HG03139 (cell line): Measurements from ENCODE around the gene GRIK2.

Experiments
- ATAC-seq: cut with Tn5 transposase; IDR thresholded peaks from one replicate; pipeline ENCODE4 v1.9.1; 2021; ENCODE audit not compliant: unreplicated experiment

GRIK2 gene

DNA sequence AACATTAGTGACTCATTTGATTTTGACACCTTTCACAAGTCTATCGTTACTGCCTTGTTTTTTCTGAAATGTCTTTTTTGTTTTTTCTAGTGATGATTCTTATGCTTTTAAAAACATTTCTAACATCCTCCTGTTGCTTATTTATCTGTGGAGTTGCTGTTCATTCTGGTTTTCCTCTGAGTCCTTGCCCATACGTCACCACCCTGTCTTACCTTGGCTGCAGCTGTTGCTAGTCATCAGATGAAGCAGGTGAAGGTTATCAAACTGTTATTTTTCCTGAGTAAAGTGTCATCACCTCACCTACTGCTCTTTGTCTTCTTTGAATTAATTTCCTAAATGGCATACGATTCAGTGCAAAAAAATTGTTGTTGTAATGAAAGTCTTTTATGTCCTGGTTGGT is 376.6 kb downstream of the GRIK2 start:
- ATAC-seq = no peak

DNA sequence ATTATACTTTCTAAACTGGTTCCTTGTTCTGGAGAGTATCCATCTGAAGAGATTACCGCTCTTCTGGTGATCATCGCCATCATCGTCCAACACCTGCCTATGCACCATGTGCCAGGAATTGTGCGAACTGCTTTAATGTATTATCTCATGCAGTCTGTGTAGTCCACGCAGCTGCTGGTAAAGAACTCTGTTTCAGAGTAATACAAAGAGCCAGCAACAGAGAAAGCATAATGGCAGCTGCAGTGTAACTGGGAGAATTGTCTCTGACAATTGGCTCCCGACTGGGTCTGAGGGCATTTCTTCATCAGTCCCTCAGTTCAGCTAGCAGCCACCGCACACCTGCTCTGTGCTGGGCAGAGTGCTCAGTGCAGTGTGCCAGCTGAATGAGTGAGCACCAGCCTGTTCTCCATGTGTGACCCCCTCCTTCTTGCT is 383.4 kb downstream of the GRIK2 start:
- no peak for ATAC-seq

DNA sequence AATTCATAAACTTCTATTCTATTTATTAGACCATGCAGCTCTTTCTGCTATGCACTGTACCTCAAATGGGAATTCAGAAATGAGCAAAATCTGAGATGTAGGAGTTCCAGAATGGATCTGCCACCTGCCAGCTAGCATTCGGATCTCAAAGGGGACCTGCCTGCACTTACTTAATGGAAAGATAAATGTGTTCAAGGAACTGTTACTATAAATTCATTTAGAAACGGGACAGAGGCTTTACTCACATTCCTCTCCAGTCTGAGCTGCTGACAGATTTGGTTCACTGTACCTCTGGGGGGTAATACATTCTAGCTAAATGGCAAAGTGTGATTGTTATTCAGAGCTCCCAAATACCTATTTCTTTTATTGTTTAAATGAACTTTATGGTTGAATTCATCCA is 384.1 kb downstream of the GRIK2 start:
- ATAC-seq = no peak

DNA sequence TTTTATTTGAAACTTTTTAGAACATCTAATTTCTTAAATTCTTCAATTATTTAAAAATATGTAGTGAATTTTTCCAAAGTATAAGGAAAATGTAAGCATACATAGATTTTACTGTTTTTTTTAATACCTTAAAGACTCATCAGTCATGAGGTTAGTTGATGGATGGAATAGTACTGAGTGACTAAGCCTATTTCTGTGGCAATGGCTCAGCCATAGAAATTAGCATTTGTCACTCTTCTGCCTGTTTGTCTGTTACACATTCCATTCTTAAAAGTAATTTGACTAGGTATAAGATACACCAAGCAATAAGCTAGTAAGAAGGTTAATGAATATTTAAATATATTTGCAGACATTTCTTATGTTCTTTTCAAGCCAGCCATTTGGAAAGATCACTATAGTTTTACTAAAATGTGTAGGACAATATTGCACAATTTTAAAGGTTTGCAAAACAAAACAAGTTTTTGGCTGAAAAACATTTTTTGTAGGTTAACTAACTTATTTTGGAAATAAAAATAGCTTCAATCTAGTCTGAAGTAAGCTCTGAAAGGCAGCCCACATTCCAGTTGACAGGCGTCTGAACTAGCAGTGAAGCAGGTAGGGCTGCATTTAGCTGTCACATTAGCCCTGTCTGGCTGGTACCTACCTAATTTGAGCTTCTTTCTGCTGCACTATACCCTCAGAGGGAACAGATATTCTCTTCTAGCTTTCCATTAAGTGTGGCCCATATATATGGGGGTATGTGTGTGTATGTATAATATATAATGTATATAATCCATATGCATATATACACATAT is 385.7 kb downstream of the GRIK2 start:
- no peak for ATAC-seq

DNA sequence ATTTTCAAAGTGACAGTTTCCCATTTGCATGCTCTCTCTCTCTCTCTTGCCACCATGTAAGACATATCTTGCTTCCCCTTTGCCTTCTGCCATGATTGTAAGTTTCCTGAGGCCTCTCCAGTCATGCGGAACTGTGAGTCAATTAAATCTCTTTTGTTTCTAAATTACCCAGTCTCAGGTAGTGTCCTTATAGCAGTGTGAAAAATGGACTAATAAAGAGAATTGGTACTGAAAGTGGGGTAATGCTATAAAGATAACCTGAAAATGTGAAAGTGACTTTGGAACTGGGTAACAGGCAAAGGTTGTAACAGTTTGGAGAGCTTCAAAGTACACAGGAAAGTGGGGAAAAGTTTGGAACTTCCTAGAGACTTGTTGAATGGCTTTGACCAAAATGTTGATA is 389.8 kb downstream of the GRIK2 start:
- no peak for ATAC-seq

DNA sequence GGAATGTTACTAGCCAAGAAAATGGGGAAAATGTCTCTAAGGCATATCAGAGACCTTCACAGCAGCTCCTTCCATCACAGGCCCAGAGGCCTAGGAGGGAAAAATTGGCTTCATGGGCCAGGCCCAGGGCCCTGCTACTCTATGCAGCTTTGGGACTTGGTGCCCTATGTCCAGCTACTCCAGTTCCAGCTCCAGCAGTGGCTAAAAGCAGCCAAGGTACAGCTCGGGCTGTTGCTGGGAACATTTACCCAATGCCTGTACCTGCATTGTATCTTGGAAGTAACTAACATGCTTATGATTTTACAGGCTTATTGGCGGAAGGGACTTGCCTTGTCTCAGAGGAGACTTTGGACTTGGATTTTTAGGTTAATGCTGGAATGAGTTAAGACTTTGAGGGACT is 390.6 kb downstream of the GRIK2 start:
- ATAC-seq = no peak

DNA sequence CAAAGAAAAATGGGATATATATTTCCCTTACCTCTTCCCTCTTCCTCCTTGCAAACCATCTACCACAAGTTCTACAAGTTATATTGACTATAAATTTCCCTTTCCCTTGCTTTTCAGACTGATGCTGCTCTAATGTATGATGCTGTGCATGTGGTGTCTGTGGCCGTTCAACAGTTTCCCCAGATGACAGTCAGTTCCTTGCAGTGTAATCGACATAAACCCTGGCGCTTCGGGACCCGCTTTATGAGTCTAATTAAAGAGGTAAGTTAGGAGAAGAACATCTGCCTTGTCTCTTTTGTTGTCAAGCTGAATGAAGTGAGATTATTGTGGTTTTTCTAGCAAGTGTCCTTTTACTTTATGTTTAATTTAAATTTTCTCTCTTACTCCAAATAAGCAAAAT is 406.0 kb downstream of the GRIK2 start:
- no peak for ATAC-seq

DNA sequence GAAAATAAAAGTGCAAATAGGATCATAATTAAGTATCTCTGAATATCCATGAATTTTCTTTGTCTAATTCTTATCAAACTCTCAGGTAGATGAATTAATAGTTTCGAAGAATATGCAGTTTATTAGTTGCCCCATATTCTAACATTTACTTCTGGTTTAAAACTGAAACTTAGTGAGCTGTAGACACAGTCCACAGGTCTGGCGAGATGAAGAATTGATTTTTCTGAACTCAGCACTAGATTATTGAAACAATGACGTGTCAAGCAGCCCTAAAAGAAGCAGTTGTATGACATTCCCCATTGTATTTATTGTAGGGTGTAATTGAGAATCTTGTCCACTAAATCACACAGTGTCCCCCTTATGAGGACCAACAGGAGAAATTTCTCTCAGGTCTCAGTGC is 407.1 kb downstream of the GRIK2 start:
- no peak for ATAC-seq

DNA sequence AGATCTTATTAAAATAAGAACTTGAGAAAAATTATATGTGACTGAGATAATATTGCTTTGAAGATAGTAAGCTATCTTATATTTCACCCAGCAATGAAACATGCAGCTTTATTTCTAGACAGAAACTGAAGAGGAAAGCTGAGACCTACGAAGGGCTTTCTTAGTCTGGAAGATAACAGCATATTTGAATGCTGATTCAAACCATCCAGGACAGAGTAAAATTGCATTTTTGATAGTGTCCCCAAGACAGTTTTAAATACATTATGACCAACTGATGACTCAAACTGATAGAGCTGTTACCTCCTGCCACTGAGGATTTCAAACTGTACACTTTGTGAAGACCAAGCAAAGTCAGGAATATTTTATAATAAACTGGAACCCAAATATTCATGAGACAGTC is 409.6 kb downstream of the GRIK2 start:
- ATAC-seq = no peak

DNA sequence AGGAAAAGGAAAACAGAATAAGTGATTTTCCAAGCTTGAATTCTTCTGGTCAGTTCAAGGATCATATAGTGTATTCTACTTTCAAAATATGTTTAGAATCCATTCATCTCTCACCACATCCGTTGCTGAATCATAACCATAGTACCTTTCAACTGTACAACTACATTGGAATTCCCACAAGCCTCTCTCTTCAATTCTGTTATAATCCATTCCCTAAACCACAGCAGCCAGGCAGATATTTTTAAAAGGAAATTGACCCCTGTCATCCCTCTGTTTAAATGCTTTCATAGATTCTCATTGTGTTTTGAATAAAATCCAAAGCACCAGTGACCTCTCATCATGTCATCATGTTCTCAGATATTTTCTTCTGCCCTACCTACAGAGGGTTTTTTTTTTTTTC is 412.7 kb downstream of the GRIK2 start:
- no peak for ATAC-seq

DNA sequence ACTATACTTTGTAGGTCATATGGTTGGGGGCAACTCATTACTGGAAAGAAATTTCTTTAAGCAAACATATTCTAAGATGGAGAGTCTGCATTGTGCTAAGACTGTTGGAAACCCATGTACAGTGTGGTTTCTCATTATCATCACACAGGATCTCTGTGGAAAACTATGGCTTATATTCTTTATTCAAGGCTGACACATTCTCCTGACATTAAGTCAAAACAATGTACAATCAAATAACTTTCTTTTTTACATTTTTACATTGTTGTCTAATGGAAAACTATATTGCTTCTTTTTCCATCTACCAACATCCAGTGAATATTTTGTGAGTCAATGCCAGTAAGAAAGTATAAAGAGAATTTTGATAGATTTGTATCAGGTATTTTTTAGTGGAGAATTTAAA is 417.6 kb downstream of the GRIK2 start:
- no peak for ATAC-seq

DNA sequence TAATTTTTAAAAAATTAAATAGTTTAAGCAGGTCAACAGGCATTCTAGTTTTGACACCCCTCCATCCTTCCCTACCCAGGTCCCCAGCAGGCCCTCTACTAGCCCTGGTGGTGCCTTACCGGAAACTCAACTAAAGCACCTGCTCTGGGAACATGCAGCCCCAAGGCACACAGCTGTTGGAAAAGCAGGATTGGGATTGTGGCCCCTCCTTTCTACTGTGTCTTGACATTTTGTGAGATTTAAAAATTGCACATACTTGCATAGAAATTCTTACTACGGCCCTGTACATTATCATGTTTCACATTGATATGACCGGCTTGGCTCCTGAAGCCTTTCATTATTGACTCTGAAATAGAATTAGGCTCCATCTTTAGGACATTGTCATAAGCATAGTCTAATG is 423.2 kb downstream of the GRIK2 start:
- no peak for ATAC-seq

DNA sequence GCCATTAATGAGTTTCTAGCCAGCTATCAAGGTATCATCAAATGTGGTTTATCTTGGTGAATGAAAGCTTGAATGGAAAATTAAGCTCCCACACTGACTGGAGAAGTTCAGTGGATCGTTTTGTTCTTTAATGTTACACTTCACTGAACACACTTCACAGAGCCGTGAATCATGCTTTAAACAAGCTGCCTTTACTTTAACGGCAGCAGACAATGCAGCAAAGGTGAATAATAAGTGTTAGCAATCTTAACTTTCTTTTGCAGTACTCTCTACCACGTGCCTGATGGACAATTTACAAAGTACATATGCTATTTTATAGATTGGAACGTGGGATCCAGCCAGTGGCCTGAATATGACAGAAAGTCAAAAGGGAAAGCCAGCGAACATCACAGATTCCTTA is 424.5 kb downstream of the GRIK2 start:
- no peak for ATAC-seq

DNA sequence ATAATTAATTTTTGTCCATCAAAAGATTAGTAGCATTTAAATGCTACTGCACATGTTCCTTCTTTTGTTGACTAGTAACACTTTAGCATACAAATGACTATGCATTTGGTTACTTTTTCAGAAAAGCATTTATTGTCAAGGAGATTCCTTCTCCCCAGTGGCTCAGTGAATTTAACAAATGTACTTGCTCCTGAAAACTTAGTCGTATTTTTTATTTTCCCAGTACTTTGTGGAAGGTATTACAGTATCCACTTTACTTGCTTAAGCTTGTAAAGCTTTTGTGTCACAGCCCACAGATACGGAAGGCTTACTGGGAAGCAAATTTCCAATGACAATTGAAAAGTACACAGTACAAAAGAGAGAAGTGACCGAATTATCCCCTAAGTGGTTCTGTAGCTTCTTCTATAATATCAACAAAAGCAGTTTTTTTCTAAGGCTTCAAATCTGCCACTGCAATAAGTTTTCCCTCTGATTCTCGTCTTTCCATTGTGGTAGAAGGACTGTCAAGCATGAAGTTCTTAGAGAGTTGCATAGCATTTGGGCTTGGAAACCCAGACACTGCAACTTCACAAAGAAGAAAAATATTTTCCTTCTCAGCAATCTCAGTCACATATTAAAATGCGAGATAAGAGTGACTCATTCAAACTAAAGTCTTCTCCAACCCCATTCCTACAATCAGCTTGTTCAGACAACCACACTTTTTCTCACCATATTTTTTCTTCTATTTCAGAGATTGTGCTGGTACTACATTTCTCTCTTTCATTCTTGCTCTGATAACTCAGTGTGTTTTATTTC is 431.2 kb downstream of the GRIK2 start:
- no peak for ATAC-seq

DNA sequence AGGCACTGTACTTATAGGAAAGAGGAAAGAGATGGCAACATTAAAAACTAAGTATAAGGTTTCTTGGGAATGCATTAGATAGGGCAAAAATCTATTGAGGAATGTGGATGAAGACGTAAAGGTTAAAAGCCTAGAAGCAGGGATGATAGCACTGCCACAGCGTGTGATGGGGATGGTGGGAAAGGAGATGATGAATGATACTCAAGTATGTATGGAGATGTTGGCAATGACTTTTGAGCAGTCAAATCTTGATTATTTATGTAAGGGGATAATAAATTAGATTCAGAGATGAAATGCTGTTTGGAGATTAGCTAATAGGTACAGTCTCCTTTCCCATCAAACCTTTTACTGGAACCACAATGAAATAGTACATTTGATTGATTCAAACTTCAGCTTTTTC is 432.8 kb downstream of the GRIK2 start:
- no peak for ATAC-seq

DNA sequence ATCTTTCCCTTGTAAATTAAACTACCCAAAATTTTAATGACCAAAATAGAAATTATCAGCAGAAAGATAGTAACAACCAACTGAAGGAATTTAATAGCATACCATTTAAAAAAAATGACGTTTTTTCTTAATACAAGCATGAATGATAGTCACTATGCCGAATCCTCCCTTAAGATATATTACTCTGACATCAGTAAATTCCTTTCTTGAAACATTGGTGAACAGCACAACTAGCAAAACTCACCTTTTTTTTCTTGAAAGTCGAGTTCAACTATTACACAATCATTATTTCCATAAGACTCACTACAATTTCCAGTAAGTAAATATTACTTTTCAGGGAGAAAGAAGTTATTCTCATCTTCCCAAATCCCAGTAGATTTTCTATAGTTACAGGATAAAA is 433.2 kb downstream of the GRIK2 start:
- no peak for ATAC-seq

DNA sequence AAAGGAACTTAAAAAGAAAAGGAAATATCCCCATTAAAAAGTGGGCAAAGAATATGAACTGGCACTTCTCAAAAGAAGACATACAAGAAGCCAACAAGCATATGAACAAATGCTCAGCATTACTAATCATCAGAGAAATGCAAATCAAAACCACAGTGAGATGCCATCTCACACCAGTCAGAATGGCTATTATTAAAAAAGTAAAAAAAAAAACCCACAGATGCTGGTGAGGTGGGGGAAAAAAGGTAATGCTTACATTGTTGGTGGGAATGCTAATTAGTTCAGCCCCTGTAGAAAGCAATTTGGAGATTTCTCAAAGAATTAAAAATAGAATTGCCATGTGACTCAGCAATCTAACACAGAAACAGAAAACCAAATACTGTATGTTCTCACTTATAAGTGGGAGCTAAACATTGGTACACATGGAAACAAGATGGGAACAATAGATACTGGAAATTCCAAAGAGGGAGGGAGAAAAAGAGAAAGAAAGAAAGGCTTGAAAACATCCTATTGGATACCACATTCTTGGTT is 437.1 kb downstream of the GRIK2 start:
- no peak for ATAC-seq

DNA sequence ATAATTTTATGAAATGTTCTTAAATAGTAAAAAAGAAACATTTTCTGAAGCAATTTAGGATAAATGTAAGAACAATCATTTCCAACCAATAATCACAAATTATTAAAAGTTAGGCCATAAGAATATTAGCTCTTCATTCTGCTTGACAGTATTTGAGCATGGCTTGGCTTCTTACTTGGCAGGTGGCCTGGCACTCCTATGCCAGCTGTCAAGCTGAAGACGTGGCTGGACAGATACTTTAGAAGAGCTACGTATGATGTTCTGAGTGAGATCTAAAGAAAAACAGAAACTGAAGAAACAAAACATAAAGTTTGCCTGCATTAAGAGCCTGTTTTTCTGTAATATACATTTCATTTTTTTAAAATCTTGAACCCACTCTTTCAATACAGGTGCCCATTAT is 438.9 kb downstream of the GRIK2 start:
- no peak for ATAC-seq

DNA sequence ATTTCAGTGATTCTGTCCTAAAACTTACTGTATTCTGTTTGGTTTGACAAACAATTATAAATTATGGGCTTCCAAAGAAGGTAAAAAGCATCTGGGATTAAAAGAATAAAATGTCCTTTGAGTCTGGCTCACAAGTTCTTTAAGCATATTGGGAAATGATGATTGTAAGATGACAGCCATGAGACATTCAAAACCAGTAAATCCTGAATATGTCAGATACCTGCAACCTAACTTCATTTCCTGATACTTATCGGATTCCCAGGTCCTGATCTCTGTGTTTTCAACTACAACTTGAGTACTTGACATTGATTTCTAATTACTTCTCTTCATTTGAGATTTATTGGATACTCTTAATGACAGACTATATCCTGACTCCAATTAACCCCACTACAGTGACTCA is 446.6 kb downstream of the GRIK2 start:
- no peak for ATAC-seq

DNA sequence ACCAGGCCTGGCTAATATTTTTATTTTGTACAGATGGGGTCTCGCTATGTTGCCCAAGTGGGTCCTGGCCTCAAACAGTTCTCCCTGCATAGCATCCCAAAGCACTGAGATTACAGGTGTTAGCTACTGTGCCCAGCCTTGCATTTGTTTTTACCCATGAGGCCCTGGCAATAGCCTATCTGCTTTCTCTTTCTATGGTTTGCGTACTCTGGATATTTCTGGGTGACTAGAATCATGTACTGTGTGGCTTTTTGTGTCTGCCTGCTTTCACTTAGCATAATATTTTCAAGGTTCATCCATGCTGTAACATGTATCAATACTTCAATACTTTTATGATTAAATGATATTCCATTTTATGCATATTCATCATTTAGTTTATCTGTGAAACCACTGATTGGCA is 451.7 kb downstream of the GRIK2 start:
- no peak for ATAC-seq

DNA sequence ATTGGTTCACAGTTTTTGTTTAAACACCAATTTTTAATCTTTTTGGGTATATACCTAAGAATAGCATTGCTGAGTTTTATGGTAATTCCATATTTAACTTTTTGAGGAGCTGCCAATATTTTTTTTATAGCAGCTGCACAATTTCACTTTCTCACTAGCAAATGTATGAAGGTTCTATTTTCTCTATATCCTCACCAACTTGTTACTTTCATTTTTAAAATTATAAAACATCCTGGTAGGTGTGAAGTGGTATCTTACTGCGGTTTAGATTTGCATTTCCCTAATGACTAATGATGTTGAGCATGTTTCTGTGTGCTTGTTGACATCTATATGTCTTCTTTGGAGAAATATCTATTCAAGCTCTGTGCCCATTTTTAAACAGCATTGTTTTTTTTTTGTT is 452.1 kb downstream of the GRIK2 start:
- peak; percentile 52 for ATAC-seq

DNA sequence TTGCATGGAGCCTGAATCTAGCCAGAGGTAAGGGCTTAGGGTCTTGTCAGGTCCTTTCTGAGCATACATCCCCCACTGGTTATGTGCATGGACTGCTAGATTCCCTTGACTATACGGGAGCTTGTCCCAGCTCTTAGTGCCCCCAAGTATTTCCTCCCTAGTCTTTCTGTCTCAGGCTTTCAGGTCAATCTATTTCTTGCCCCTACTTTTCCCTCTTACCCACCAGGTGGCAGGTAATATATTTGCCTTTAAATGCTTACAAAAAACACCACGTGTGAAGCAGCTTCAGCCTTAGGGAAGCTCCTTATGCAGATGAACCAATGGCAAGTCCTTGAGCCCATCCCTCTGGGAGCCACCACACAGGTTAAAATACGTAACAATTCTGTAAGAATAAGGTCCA is 454.2 kb downstream of the GRIK2 start:
- ATAC-seq = no peak
